ENCODE results near the gene TSPAN16. TPM values are rescaled to one million over a fixed set of nuclear protein-coding genes. Genes with fewer than 3 reads are reported as not detected.
"Not testable (repeated sequence)": the region's sequence is repeated elsewhere in the genome, so short reads cannot be mapped to it uniquely, and the experiment has no call there.

Gene TSPAN16
- total and polyA plus RNA-seq, 2 of the 13 experiments (the other 11 are each of a cell fraction or from before 2014, with no cell fraction given): not detected

DNA sequence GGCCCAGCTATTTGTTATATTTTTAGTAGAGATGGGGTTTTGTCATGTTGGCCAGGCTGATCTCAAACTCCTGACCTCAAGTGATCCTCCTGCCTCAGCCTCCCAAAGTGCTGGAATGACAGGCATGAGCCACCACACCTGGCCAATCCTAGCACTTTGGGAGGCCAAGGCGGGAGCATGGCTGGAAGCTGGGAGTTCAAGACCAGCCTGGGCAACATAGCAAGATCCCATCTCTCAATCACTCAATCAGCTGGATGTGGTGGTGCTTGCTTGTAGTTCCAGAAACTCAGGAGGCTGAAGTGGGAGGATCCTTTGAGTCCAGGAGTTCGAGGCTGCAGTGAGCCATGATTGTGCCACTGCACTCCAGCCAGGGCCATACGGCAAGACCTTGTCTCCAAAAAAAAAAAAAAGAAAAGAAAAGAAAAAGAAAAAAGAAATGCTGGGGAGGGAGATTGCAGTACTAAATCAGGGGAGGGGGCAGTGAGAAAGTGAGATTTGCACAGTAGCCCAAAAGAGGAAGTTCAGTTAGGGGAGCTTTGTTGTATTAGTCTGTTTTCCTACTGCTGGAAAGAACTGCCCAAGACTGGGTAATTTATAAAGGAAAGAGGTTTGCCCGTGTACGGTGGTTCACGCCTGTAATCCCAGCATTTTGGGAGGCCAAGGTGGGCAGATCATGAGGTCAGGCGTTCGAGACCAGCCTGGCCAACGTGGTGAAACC lies 24.5 kb downstream of the TSPAN16 start:
- BruUV-seq (replicated peaks); H3K9ac ChIP-seq (ENCODE audit: insufficient read depth, low read depth, low read length); H2AFZ ChIP-seq (ENCODE audit: low read length); FAIRE-seq; POLR2A ChIA-PET; intact Hi-C loops (cut with micrococcal nuclease; ENCODE audit: unreplicated experiment); H3K27me3 ChIP-seq (ENCODE audit: control insufficient read depth in 1 of 2, insufficient read depth in 2 of 2, low read length in 2 of 2); in situ Hi-C loops (cut with HindIII; ENCODE audit: extremely low pct_ligation_motif_present, low pct_unique_long_range_greater_than_20kb); H3K36me3 ChIP-seq (replicated peaks in 1 of 2; ENCODE audit: control insufficient read depth in 1 of 2, insufficient read depth in 2 of 2, low read length in 2 of 2); ATAC-seq; H3K79me2 ChIP-seq (ENCODE audit: insufficient read depth, low read length); H3K9me3 ChIP-seq (ENCODE audit: low read length); DNase-seq (ENCODE audit: low spot score); H3K27ac ChIP-seq (ENCODE audit: extremely low read length, insufficient read depth, low read length); H3K4me2 ChIP-seq (ENCODE audit: low read depth, low read length); CTCF ChIA-PET (ENCODE audit: low intra/inter-chr PET ratio, low total read pairs); H4K20me1 ChIP-seq (ENCODE audit: insufficient read depth, low read length); H3K4me3 ChIP-seq (replicated peaks in 1 of 3; ENCODE audit: insufficient read depth in 1 of 3, low read depth in 2 of 3, low read length in 3 of 3): not testable (repeated sequence)
- 67% methylated on average over 8 of the region's 9 CpGs for WGBS (ENCODE audit: low lambda C conversion rate)
- peak; percentile 62; the same call in 1 of the 2 replicates for TF ChIP-seq ZNF121 (CRISPR knock-in tag; IDR thresholded peaks at IDR 0.05)
- peaks cover 39% of the 10 kb centered on the region for H3K4me1 ChIP-seq (ENCODE audit: insufficient read depth, low read length)

DNA sequence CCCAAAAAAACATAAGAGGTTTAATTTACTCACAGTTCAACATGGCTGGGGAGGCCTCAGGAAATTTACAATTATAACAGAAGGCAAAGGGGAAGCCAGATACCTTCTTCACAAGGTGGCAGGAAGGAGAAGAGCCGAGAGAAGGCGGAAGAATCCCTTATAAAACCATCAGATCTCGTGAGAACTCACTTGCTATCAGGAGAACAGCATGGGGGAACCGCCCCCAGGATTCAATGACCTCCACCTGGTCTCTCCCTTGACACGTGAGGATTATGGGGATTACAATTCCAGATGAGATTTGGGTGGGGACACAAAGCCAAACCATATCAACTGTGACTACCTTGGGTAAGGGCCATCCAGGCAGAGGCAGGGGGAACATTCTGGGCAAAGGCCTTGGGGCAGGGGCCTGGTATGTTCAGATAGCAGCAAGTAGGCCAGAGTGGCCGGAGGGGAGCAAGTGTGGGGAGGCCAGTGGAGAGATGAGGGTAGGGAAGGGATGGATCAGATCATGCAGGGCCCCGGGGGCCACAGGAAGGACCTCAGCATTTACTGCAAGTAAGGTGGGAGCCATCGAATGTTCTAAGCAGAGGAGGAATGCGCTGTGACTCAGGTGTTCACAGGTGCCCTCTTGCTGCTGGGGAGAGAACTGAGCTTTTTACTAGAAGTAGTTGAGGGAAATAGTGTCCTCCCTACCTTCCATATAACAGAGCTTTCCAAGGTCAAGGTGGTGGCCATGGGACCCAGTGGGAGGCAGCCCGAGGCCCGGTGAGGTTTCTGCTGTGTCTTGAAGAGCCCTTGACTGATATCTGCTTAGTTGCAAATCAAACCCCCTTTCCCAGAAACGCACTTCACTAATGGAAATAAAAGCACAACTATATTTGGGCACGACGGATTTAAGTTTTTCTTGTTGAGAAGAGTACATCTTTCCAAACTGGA lies 25.5 kb downstream of the TSPAN16 start:
- FAIRE-seq (no peak), ATAC-seq (no peak), DNase-seq (ENCODE audit: low spot score) (no peak)
- no peak overlapping the region for H3K9ac ChIP-seq (ENCODE audit: insufficient read depth, low read depth, low read length)
- CTCF ChIA-PET (ENCODE audit: low intra/inter-chr PET ratio, low total read pairs): no interaction called here
- H3K79me2 ChIP-seq (ENCODE audit: insufficient read depth, low read length): no peaks in the 10 kb centered on the region
- 79% methylated on average over 14 of the region's 14 CpGs for WGBS (ENCODE audit: low lambda C conversion rate)
- POLR2A ChIA-PET: interaction anchor here (0.9 to 1.7 kb wide), 3 partner anchors 17 to 60 kb away, joined by 3 to 6 read pairs (median 4); partner anchors contain the start of genes CCDC159 and TMEM205
- no peaks in the 10 kb centered on the region for H3K36me3 ChIP-seq (replicated peaks in 1 of 2; ENCODE audit: control insufficient read depth in 1 of 2, insufficient read depth in 2 of 2, low read length in 2 of 2)
- H2AFZ ChIP-seq (ENCODE audit: low read length): no peak overlapping the region
- in situ Hi-C loops (cut with HindIII; ENCODE audit: extremely low pct_ligation_motif_present, low pct_unique_long_range_greater_than_20kb): no loop called here
- peaks cover 39% of the 10 kb centered on the region for H3K4me1 ChIP-seq (ENCODE audit: insufficient read depth, low read length)
- H3K4me3 ChIP-seq (replicated peaks in 1 of 3; ENCODE audit: insufficient read depth in 1 of 3, low read depth in 2 of 3, low read length in 3 of 3): no peak overlapping the region
- H3K4me2 ChIP-seq (ENCODE audit: low read depth, low read length): no peak overlapping the region
- intact Hi-C loops (cut with micrococcal nuclease; ENCODE audit: unreplicated experiment): no loop called here
- BruUV-seq (replicated peaks): no TSS peak
- no peaks in the 10 kb centered on the region for H3K9me3 ChIP-seq (ENCODE audit: low read length)
- H4K20me1 ChIP-seq (ENCODE audit: insufficient read depth, low read length): no peaks in the 10 kb centered on the region
- no peak overlapping the region for H3K27ac ChIP-seq (ENCODE audit: extremely low read length, insufficient read depth, low read length)
- peaks cover 0 to 2% of the 10 kb centered on the region in 2 experiments; a peak in 1 of 5 replicates for H3K27me3 ChIP-seq (ENCODE audit: control insufficient read depth in 1 of 2, insufficient read depth in 2 of 2, low read length in 2 of 2)
- TF ChIP-seq, protein P1, sequence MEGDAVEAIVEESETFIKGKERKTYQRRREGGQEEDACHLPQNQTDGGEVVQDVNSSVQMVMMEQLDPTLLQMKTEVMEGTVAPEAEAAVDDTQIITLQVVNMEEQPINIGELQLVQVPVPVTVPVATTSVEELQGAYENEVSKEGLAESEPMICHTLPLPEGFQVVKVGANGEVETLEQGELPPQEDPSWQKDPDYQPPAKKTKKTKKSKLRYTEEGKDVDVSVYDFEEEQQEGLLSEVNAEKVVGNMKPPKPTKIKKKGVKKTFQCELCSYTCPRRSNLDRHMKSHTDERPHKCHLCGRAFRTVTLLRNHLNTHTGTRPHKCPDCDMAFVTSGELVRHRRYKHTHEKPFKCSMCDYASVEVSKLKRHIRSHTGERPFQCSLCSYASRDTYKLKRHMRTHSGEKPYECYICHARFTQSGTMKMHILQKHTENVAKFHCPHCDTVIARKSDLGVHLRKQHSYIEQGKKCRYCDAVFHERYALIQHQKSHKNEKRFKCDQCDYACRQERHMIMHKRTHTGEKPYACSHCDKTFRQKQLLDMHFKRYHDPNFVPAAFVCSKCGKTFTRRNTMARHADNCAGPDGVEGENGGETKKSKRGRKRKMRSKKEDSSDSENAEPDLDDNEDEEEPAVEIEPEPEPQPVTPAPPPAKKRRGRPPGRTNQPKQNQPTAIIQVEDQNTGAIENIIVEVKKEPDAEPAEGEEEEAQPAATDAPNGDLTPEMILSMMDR (CRISPR knock-in tag; IDR thresholded peaks at IDR 0.05): 0 out of 2 replicates have a peak, but pooled peaks have one; percentile 13
- TF ChIP-seq RBM22 (optimal IDR thresholded peaks at IDR 0.05; ENCODE audit: low read length): no peak
- TF ChIP-seq, protein P2, sequence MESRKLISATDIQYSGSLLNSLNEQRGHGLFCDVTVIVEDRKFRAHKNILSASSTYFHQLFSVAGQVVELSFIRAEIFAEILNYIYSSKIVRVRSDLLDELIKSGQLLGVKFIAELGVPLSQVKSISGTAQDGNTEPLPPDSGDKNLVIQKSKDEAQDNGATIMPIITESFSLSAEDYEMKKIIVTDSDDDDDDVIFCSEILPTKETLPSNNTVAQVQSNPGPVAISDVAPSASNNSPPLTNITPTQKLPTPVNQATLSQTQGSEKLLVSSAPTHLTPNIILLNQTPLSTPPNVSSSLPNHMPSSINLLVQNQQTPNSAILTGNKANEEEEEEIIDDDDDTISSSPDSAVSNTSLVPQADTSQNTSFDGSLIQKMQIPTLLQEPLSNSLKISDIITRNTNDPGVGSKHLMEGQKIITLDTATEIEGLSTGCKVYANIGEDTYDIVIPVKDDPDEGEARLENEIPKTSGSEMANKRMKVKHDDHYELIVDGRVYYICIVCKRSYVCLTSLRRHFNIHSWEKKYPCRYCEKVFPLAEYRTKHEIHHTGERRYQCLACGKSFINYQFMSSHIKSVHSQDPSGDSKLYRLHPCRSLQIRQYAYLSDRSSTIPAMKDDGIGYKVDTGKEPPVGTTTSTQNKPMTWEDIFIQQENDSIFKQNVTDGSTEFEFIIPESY (CRISPR knock-in tag; IDR thresholded peaks at IDR 0.05): peak; percentile 60; the same call in 1 of the 2 replicates
